HepG2 (cell line): Measurements from ENCODE around the gene RABEPK. TPM values are rescaled to one million over a fixed set of nuclear protein-coding genes. Genes with fewer than 3 reads are reported as not detected.
A peak's percentile ranks its signal among the peaks of the same experiment; 100 is the strongest.

Experiments used
- FOXP4 ChIP-seq: sonication (generic); formaldehyde crosslinking; IDR thresholded peaks from 2 replicates; pipeline ENCODE4 v1.4.0; 2020; ENCODE audit warnings: missing genetic modification reagents
- GLMP ChIP-seq: sonication (generic); formaldehyde crosslinking; IDR thresholded peaks from 2 replicates; pipeline ENCODE4 v1.9.0; 2021; ENCODE audit warnings: missing genetic modification reagents, mild to moderate bottlenecking, borderline replicate concordance
- HBP1 ChIP-seq: IDR thresholded peaks from 2 replicates; pipeline ENCODE4 v1.6.1; 2016; ENCODE audit warnings: low read depth, control low read depth
- HCFC1 ChIP-seq: fragments of 150-350 bp; IDR thresholded peaks from 2 replicates; pipeline ENCODE4 v1.6.1; 2014; ENCODE audit warnings: low read depth, low read length
- JUN ChIP-seq: sonication (generic); formaldehyde crosslinking; IDR thresholded peaks from 2 replicates; pipeline ENCODE4 v1.4.0; 2020; ENCODE audit warnings: mild to moderate bottlenecking, missing genetic modification reagents
- MYPOP ChIP-seq: sonication (generic); formaldehyde crosslinking; IDR thresholded peaks from 2 replicates; pipeline ENCODE4 v1.8.1; 2023; ENCODE audit warnings: mild to moderate bottlenecking, moderate library complexity, missing genetic modification reagents
- PHF21A ChIP-seq: sonication (generic); formaldehyde crosslinking; IDR thresholded peaks from 2 replicates; pipeline ENCODE4 v1.5.0; 2020; ENCODE audit warnings: mild to moderate bottlenecking, missing genetic modification reagents
- RFX1 ChIP-seq: fragments of 450-650 bp; IDR thresholded peaks from 2 replicates; pipeline ENCODE4 v1.6.1; 2017
- SAFB2 ChIP-seq: sonication (generic); formaldehyde crosslinking; IDR thresholded peaks from 2 replicates; pipeline ENCODE4 v1.5.1; 2020; ENCODE audit warnings: missing genetic modification reagents, low read depth, mild to moderate bottlenecking, borderline replicate concordance
- SATB2 ChIP-seq: sonication (generic); formaldehyde crosslinking; IDR thresholded peaks from 2 replicates; pipeline ENCODE4 v1.5.0; 2020; ENCODE audit warnings: missing genetic modification reagents
- THAP8 ChIP-seq: sonication (generic); formaldehyde crosslinking; IDR thresholded peaks from 2 replicates; pipeline ENCODE4 v1.5.1; 2020; ENCODE audit warnings: missing genetic modification reagents, mild to moderate bottlenecking, borderline replicate concordance
- ZBTB44 ChIP-seq: sonication (generic); formaldehyde crosslinking; IDR thresholded peaks from 2 replicates; pipeline ENCODE4 v1.4.0; 2020; ENCODE audit warnings: missing genetic modification reagents
- ZFP41 ChIP-seq: sonication (generic); formaldehyde crosslinking; IDR thresholded peaks from 2 replicates; pipeline ENCODE4 v1.4.0; 2020; ENCODE audit warnings: mild to moderate bottlenecking, missing genetic modification reagents, borderline replicate concordance
- ZNF256 ChIP-seq: sonication (generic); formaldehyde crosslinking; conservative IDR thresholded peaks from 2 replicates; pipeline ENCODE4 v1.4.0; 2020; ENCODE audit warnings: missing genetic modification reagents
- ZNF280B ChIP-seq: sonication (generic); formaldehyde crosslinking; IDR thresholded peaks from 2 replicates; pipeline ENCODE4 v1.5.0; 2020; ENCODE audit warnings: missing genetic modification reagents, mild to moderate bottlenecking, borderline replicate concordance
- ZNF34 ChIP-seq: sonication (generic); formaldehyde crosslinking; IDR thresholded peaks from 2 replicates; pipeline ENCODE4 v1.4.0; 2020; ENCODE audit warnings: mild to moderate bottlenecking, missing genetic modification reagents, borderline replicate concordance
- ZNF768 ChIP-seq: sonication (generic); formaldehyde crosslinking; IDR thresholded peaks from 2 replicates; pipeline ENCODE4 v1.4.0; 2020; ENCODE audit warnings: missing genetic modification reagents
- ZNF788 ChIP-seq: sonication (generic); formaldehyde crosslinking; IDR thresholded peaks from 2 replicates; pipeline ENCODE4 v1.5.0; 2020; ENCODE audit warnings: mild to moderate bottlenecking, missing genetic modification reagents, borderline replicate concordance
- polyA plus RNA-seq, 8 experiments: library from polyadenylated mRNA; depleted of rRNA in 3 of 8; stranded (reverse) in 7 of 8; unstranded in 1 of 8; fragments of >200 nt; fragmentation: Illumina TruSeq in 4 of 8; extraction: Trizol in 4 of 8; gene quantifications; 2 replicates each; pipeline versions ENCODE4 v1.2.1 to v1.2.3, GENCODE V29; 2011 to 2016; ENCODE audit warnings: low read depth in 4 of 8, missing spikeins in 1 of 8, mixed read lengths in 1 of 8; ENCODE audit not compliant: insufficient read depth in 1 of 8
- total RNA-seq, 5 experiments: library from RNA; depleted of rRNA; stranded (reverse); fragments of >200 nt; fragmentation: Illumina TruSeq; extraction: Trizol; gene quantifications; 2 replicates each; pipeline ENCODE4 v1.2.3, GENCODE V29; 2016; ENCODE audit warnings: low read depth in 1 of 5

RABEPK gene
- total and polyA plus RNA-seq, 2 of the 13 experiments (the other 11 are each of a cell fraction or from before 2014, with no cell fraction given) = 75.5 to 90.0 TPM

GRCh38 chr9:125241863-125242739, 41.8 kb downstream of the RABEPK start (continued):
- TF ChIP-seq FOXP4 (CRISPR knock-in tag) (0 out of 2 replicates have a peak, but pooled peaks have one; percentile 19), PHF21A (CRISPR knock-in tag) (no peak), HCFC1 (no peak), THAP8 (CRISPR knock-in tag) (no peak), ZNF280B (CRISPR knock-in tag) (0 out of 2 replicates have a peak, but pooled peaks have one; percentile 54), ZNF768 (CRISPR knock-in tag) (no peak), SATB2 (CRISPR knock-in tag) (no peak; the same call in 1 of the 2 replicates), HBP1 (no peak), ZNF788 (CRISPR knock-in tag) (no peak), ZNF256 (CRISPR knock-in tag) (no peak), MYPOP (CRISPR knock-in tag) (peak; percentile 59; the same call in 1 of the 2 replicates), ZBTB44 (CRISPR knock-in tag) (no peak), SAFB2 (CRISPR knock-in tag) (no peak), RFX1 (no peak), ZFP41 (no peak), JUN (CRISPR knock-in tag) (no peak), GLMP (CRISPR knock-in tag) (no peak), ZNF34 (CRISPR knock-in tag) (no peak)
